RWPE2 (cell line): Measurements from ENCODE around the gene DEPDC7.
A peak's percentile ranks its signal among the peaks of the same experiment; 100 is the strongest.
"Not testable (repeated sequence)": the region's sequence is repeated elsewhere in the genome, so short reads cannot be mapped to it uniquely, and the experiment has no call there.

ENCODE experiments used
- ATAC-seq: fragments of 200-7000 bp; cut with Tn5 transposase; 3 replicates; pipeline ENCODE4 v1.9.1; 2021; ENCODE audit warnings: low read depth
- DNase-seq: peaks from one replicate; pipeline ENCODE4 v3.0.0-alpha.2; 2020; ENCODE audit warnings: low spot score
- H3K27ac ChIP-seq: fragments of 450-650 bp; 2 replicates; pipeline ENCODE4 v1.5.1; 2017; ENCODE audit warnings: mild to moderate bottlenecking; ENCODE audit not compliant: poor library complexity, severe bottlenecking
- H3K27me3 ChIP-seq: fragments of 250-450 bp; sonication (Bioruptor Pico); 2 replicates; pipeline ENCODE4 v1.5.1; 2021; ENCODE audit warnings: mild to moderate bottlenecking, moderate library complexity; ENCODE audit not compliant: insufficient read depth, poor library complexity, severe bottlenecking
- H3K36me3 ChIP-seq: fragments of 250-450 bp; sonication (Bioruptor Pico); 2 replicates; pipeline ENCODE4 v1.5.1; 2020; ENCODE audit warnings: low read depth, mild to moderate bottlenecking, moderate library complexity
- H3K4me1 ChIP-seq: fragments of 250-450 bp; sonication (Bioruptor Pico); 2 replicates; pipeline ENCODE4 v1.5.1; 2021; ENCODE audit warnings: mild to moderate bottlenecking, moderate library complexity; ENCODE audit not compliant: insufficient read depth, poor library complexity, severe bottlenecking
- H3K4me3 ChIP-seq: fragments of 250-450 bp; sonication (Bioruptor Pico); 2 replicates; pipeline ENCODE4 v1.5.1; 2021; ENCODE audit warnings: mild to moderate bottlenecking, moderate library complexity; ENCODE audit not compliant: severe bottlenecking
- H3K9me3 ChIP-seq: fragments of 250-450 bp; sonication (Bioruptor Pico); 2 replicates; pipeline ENCODE4 v1.5.1; 2021; ENCODE audit warnings: mild to moderate bottlenecking, moderate library complexity; ENCODE audit not compliant: severe bottlenecking
- TF ChIP-seq, protein P1 (sequence below): fragments of 450-650 bp; IDR thresholded peaks from one replicate; pipeline ENCODE4 v1.5.1; 2017; ENCODE audit warnings: mild to moderate bottlenecking, moderate library complexity; ENCODE audit not compliant: poor library complexity, severe bottlenecking

The DEPDC7 gene

GRCh38 chr11:33015621-33016551 is at the start of gene DEPDC7:
Gene DEPDC7, plus strand, starts transcription at chr11:33015878. Its CDS starts 78 bp downstream, at chr11:33015956.
- peak; percentile 87 for DNase-seq
- H3K27me3 ChIP-seq: no peaks in the 10 kb centered on the region
- no peaks in the 10 kb centered on the region for H3K36me3 ChIP-seq
- peak; percentile 70 for ATAC-seq
- H3K4me1 ChIP-seq: peaks cover 19% of the 10 kb centered on the region
- H3K27ac ChIP-seq: peak within 1 kb of the TSS; percentile 69
- peak within 1 kb of the TSS; percentile 56 for H3K4me3 ChIP-seq
- TF ChIP-seq, protein P1, sequence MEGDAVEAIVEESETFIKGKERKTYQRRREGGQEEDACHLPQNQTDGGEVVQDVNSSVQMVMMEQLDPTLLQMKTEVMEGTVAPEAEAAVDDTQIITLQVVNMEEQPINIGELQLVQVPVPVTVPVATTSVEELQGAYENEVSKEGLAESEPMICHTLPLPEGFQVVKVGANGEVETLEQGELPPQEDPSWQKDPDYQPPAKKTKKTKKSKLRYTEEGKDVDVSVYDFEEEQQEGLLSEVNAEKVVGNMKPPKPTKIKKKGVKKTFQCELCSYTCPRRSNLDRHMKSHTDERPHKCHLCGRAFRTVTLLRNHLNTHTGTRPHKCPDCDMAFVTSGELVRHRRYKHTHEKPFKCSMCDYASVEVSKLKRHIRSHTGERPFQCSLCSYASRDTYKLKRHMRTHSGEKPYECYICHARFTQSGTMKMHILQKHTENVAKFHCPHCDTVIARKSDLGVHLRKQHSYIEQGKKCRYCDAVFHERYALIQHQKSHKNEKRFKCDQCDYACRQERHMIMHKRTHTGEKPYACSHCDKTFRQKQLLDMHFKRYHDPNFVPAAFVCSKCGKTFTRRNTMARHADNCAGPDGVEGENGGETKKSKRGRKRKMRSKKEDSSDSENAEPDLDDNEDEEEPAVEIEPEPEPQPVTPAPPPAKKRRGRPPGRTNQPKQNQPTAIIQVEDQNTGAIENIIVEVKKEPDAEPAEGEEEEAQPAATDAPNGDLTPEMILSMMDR: no peak
- H3K9me3 ChIP-seq: no peaks in the 10 kb centered on the region

- DNase-seq (no peak), ATAC-seq (no peak)
- H3K4me1 ChIP-seq: no peaks in the 10 kb centered on the region
- H3K9me3 ChIP-seq: no peaks in the 10 kb centered on the region
- no peak overlapping the region for H3K4me3 ChIP-seq
- H3K27ac ChIP-seq: no peak overlapping the region
- TF ChIP-seq, protein P1: no peak
- H3K27me3 ChIP-seq: no peaks in the 10 kb centered on the region
- H3K36me3 ChIP-seq: peaks cover 61% of the 10 kb centered on the region
These were observed 47.1 kb upstream of the DEPDC7 start for GRCh38 chr11:32968541-32968940.

DNA sequence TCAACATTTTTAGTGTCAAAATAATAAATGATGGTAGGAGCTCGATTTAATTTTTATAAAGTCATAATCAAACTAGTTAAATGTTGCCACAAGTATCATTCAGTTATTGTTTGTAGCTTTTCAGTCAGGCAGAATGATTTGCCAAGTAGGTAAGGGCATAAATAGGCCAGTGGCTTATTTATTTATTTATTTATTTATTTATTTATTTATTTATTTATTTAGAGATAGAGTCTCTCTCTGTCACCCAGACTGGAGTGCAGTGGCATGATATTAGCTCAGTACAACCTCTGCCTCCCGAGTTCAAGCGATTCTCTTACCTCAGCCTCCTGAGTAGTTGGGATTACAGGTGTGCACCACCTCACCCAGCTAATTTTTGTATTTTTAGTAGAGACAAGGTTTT is 43.4 kb upstream of the DEPDC7 start:
- not testable (repeated sequence) for H3K4me1 ChIP-seq, H3K27me3 ChIP-seq, DNase-seq, ATAC-seq, H3K9me3 ChIP-seq, H3K27ac ChIP-seq, H3K4me3 ChIP-seq
- H3K36me3 ChIP-seq: peaks cover 78% of the 10 kb centered on the region

GRCh38 chr11:32972781-32973180 is 42.9 kb upstream of the DEPDC7 start:
- Histone ChIP-seq H3K36me3 (peaks cover 83% of the 10 kb centered on the region), H3K4me3 (no peak overlapping the region), H3K4me1 (no peaks in the 10 kb centered on the region), H3K9me3 (no peaks in the 10 kb centered on the region), H3K27ac (no peak overlapping the region), H3K27me3 (no peaks in the 10 kb centered on the region)
- DNase-seq (no peak), ATAC-seq (no peak)
- TF ChIP-seq, protein P1: no peak

GRCh38 chr11:32982626-32983025 is 33.1 kb upstream of the DEPDC7 start:
- Histone ChIP-seq H3K9me3 (no peaks in the 10 kb centered on the region), H3K4me1 (no peaks in the 10 kb centered on the region), H3K27ac (no peak overlapping the region), H3K36me3 (peaks cover 12% of the 10 kb centered on the region), H3K27me3 (no peaks in the 10 kb centered on the region), H3K4me3 (no peak overlapping the region)
- DNase-seq (no peak), ATAC-seq (no peak)
- TF ChIP-seq, protein P1: no peak
